Measurements from ENCODE around the gene FANCF. TPM values are rescaled to one million over a fixed set of nuclear protein-coding genes. Genes with fewer than 3 reads are reported as not detected.

The FANCF gene
- total RNA-seq, 4 donors from 2014 or later = 6.6 to 12.7 (median 9.2) TPM

DNA sequence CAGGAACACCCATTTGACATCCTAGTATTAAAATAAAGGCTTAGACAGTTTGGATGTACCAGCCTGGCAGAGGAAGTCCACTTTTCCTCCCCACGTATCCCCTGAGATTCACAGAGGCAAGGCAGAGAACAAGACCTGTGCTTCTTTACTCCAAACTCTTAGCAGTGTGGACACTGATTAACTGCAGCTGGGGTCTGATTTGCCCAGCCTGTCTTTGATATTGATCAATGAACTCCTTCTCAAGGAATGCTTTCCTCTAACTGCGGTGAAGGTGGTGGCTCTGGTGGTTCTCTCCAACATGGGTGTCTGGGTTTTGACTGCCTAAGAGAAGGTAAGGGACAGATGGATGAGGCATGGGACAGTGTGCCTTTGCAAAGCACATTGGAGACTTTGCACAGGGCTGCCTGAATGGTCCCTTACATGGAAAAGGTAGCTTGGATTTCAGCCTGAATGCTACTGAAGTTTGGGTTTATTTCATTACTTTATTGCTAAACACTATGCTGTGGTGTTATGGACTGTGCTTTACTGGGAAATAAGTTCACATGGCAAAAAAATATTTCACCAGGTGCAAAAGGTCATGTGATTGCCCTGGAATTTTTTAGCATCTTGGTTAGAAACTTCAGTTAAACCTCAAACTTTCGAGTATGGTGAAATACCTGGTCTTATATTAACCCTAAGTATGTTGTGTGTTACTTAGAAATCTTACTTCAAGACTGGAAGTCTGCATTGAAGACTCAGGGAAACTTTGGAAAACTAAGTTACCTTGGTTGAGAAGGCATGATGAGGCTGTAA is 42.6 kb upstream of the FANCF start:
- Histone ChIP-seq H3K4me3 (no peak overlapping the region), H3K27ac (no peak overlapping the region), H3K36me3 (no peaks in the 10 kb centered on the region), H3K4me1 (peaks cover 14% of the 10 kb centered on the region), H3K27me3 (peaks cover 30% of the 10 kb centered on the region), H3K9me3 (no peaks in the 10 kb centered on the region)
- WGBS = 55% methylated on average over 3 of the region's 3 CpGs
- no peak for TF ChIP-seq POLR2A (IDR thresholded peaks at IDR 0.05)
- no peak for TF ChIP-seq EP300 (IDR thresholded peaks at IDR 0.05)
- TF ChIP-seq, protein P1, sequence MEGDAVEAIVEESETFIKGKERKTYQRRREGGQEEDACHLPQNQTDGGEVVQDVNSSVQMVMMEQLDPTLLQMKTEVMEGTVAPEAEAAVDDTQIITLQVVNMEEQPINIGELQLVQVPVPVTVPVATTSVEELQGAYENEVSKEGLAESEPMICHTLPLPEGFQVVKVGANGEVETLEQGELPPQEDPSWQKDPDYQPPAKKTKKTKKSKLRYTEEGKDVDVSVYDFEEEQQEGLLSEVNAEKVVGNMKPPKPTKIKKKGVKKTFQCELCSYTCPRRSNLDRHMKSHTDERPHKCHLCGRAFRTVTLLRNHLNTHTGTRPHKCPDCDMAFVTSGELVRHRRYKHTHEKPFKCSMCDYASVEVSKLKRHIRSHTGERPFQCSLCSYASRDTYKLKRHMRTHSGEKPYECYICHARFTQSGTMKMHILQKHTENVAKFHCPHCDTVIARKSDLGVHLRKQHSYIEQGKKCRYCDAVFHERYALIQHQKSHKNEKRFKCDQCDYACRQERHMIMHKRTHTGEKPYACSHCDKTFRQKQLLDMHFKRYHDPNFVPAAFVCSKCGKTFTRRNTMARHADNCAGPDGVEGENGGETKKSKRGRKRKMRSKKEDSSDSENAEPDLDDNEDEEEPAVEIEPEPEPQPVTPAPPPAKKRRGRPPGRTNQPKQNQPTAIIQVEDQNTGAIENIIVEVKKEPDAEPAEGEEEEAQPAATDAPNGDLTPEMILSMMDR (IDR thresholded peaks at IDR 0.05) = no peak
- no peak for TF ChIP-seq POLR2AphosphoS5 (IDR thresholded peaks at IDR 0.05)
- DNase-seq (ENCODE audit: low spot score in 2 of 2) = no peak

DNA sequence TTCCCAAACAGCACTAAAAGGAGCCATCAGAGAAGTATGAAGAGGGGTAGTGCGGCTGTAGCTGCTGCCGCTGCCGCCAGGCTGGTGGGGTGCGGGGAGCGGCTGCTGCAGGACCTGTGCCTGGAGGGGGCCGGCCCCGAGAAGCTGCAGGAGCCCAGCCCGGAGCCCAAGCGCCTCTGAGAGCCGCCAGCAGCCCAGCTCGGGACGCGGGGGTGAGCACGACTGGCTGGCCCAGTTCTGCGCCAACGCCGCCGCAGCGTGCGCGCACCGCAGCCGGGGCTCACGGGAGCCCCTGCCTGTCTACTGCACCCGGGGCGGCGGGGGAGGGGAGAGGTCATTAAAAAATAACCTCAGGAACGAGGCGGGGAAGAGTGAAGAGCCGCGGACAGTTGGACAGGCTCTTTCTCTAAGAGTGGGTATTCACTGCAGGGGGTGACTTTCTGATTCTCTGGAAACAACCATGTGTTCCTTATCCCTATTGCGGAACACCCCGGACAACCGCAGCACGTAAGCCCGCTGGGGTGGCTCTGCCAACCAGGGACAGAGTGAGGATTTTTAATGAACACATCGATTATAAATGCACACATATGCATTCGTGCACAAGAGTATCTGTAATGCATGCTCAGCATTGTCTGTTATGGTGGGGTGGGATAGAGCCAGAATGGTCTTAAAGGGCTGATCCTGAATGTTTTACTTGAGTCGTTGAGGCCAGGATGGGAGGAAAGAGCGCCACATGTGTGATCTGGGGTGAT is 41.2 kb upstream of the FANCF start:
- H3K27ac ChIP-seq = no peak overlapping the region
- no peak for TF ChIP-seq EP300 (IDR thresholded peaks at IDR 0.05)
- TF ChIP-seq, protein P1 (IDR thresholded peaks at IDR 0.05) = no peak
- 3% methylated on average over 40 of the region's 40 CpGs for WGBS
- peaks cover 30% of the 10 kb centered on the region for H3K27me3 ChIP-seq
- H3K9me3 ChIP-seq = no peaks in the 10 kb centered on the region
- no peak for DNase-seq (ENCODE audit: low spot score in 2 of 2)
- peaks cover 14% of the 10 kb centered on the region for H3K4me1 ChIP-seq
- H3K36me3 ChIP-seq = no peaks in the 10 kb centered on the region
- H3K4me3 ChIP-seq = peak overlapping the region; percentile 47

DNA sequence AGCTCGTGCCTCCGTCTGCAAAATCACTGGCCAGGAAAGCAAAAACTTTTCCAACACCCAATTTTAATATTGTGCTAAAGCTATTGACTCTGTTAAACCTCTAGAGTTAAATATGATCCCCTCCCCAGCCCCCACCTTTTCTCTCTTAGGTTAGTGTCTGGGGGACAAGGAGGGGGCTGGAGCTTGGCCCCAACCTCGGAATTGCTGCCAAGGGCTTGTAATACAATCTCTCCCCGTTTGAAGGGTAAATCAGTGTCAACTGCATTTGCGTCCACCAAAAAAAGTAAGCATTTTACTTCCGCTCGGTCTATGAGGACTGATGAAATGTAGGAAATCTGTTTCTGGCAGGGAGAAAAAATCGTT is 40.7 kb upstream of the FANCF start, which contains the start of gene GAS2:
GAS2 (plus strand) TSS at position 287 of the 363 bp plus-strand sequence. CDS start 8,259 bp downstream, outside the sequence.
- Histone ChIP-seq H3K9me3 (no peaks in the 10 kb centered on the region), H3K27me3 (peaks cover 30% of the 10 kb centered on the region), H3K36me3 (no peaks in the 10 kb centered on the region), H3K4me1 (peaks cover 14% of the 10 kb centered on the region), H3K27ac (no peak within 1 kb of the TSS), H3K4me3 (peak within 1 kb of the TSS; percentile 47)
- TF ChIP-seq EP300 (IDR thresholded peaks at IDR 0.05) = no peak
- TF ChIP-seq, protein P1 (IDR thresholded peaks at IDR 0.05) = no peak
- WGBS = 11% methylated on average over 8 of the region's 8 CpGs
- no peak for DNase-seq (ENCODE audit: low spot score in 2 of 2)

GRCh38 chr11:22659783-22660182 is 34.2 kb upstream of the FANCF start:
- no peaks in the 10 kb centered on the region for H3K27me3 ChIP-seq
- H3K27ac ChIP-seq = no peak overlapping the region
- H3K4me1 ChIP-seq = no peaks in the 10 kb centered on the region
- WGBS = 97% methylated on average over 1 of the region's 1 CpG
- no peaks in the 10 kb centered on the region for H3K9me3 ChIP-seq
- H3K36me3 ChIP-seq = no peaks in the 10 kb centered on the region
- H3K4me3 ChIP-seq = no peak overlapping the region
- no peak for TF ChIP-seq EP300 (IDR thresholded peaks at IDR 0.05)
- TF ChIP-seq POLR2A (IDR thresholded peaks at IDR 0.05) = no peak
- TF ChIP-seq, protein P1 (IDR thresholded peaks at IDR 0.05) = no peak
- TF ChIP-seq POLR2AphosphoS5 (IDR thresholded peaks at IDR 0.05) = no peak
- DNase-seq (ENCODE audit: low spot score in 2 of 2) = no peak

GRCh38 chr11:22657101-22657694 is 31.6 kb upstream of the FANCF start:
- no peak overlapping the region for H3K27ac ChIP-seq
- no peaks in the 10 kb centered on the region for H3K4me1 ChIP-seq
- H3K36me3 ChIP-seq = no peaks in the 10 kb centered on the region
- DNase-seq (ENCODE audit: low spot score in 2 of 2) = no peak
- H3K27me3 ChIP-seq = no peaks in the 10 kb centered on the region
- no peak overlapping the region for H3K4me3 ChIP-seq
- TF ChIP-seq POLR2AphosphoS5 (IDR thresholded peaks at IDR 0.05) (no peak), POLR2A (IDR thresholded peaks at IDR 0.05) (no peak), EP300 (IDR thresholded peaks at IDR 0.05) (no peak)
- TF ChIP-seq, protein P1 (IDR thresholded peaks at IDR 0.05) = no peak
- no peaks in the 10 kb centered on the region for H3K9me3 ChIP-seq
- 58% methylated on average over 1 of the region's 1 CpG for WGBS

All from suprapubic skin (tissue), 4 donors.